ENCODE results near the gene GREB1L.

DNA sequence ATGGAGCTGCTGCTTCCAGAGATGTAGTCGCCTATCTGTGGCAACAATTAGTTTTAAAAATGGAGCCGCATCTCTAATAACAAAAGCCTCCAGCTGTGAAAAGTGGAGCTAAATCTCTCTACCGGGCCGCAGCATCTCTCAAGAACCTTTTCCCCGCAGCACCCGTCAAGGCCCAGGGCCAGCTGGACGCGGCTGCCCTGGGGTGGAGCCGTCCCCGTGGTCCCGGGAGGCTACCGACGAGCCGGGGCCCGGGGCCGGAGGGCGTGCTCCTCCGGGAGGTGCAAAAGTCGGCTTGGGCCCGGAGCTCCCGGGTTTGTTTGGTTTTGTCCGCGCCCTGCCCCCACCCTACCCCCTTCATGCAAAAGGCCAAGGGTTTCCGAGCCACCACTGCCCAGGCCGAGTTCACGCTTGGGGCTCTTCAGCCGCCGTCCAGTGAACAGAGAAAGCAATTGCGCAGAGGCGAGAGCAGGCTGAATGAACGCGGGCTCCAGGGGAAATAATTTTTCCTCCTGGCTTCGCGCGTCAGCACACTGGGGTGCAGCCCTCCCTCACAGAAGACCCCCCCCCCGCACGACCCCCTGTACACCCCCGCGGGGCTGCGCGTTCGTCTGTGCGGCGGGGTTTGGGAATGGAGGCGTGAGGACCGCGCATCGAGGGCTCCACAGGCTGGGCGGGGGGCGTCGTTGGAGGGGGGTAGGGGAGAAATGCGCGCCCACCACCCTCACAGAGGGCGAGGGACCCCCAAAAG lies 557 bp upstream of the GREB1L start:
- no peak for TF ChIP-seq POLR2A (IDR thresholded peaks at IDR 0.05)
- TF ChIP-seq, protein P1, sequence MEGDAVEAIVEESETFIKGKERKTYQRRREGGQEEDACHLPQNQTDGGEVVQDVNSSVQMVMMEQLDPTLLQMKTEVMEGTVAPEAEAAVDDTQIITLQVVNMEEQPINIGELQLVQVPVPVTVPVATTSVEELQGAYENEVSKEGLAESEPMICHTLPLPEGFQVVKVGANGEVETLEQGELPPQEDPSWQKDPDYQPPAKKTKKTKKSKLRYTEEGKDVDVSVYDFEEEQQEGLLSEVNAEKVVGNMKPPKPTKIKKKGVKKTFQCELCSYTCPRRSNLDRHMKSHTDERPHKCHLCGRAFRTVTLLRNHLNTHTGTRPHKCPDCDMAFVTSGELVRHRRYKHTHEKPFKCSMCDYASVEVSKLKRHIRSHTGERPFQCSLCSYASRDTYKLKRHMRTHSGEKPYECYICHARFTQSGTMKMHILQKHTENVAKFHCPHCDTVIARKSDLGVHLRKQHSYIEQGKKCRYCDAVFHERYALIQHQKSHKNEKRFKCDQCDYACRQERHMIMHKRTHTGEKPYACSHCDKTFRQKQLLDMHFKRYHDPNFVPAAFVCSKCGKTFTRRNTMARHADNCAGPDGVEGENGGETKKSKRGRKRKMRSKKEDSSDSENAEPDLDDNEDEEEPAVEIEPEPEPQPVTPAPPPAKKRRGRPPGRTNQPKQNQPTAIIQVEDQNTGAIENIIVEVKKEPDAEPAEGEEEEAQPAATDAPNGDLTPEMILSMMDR (IDR thresholded peaks at IDR 0.05): no peak
